ENCODE data around the gene GAST.
"Not testable (repeated sequence)": the region's sequence is repeated elsewhere in the genome, so short reads cannot be mapped to it uniquely, and the experiment has no call there.

The GAST gene

DNA sequence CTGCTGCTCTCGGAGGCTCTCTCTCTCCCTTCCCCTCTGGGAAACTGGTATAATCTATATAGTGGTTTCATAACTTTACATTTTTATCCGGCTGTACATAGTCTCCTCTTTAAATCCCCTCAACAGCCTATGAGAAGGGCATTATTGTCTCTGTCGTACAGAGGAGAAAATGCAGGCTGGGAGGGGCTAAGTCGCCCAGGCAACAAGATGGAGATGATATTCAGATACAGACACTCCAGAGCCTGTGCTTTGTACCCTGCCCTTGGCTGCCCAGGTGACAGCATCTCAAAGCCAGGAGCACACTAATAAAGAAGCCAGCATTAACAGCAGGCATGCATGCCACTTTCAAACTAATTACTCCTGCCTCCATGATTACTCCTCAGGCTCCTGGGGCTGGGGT lies 28.1 kb upstream of the GAST start:
- no peak for DNase-seq

DNA sequence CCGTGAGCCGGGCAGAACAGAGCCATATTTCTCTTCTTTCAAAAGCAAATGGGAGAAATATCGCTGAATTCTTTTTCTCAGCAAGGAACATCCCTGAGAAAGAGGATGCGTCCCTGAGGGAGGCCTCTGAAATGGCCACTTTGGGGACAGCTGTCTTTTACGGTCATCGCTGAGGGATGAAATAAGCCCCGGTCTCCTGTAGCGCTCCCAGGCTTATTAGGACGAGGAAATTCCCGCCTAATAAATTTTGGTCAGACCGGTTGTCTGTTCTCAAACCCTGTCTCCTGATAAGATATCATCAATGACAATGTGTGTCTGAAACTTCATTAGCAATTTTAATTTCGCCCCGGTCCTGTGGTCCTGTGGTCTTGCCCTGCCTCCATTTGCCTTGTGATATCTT lies 26.4 kb upstream of the GAST start:
- not testable (repeated sequence) for DNase-seq

GRCh38 chr17:41686281-41686680 lies 25.9 kb upstream of the GAST start:
- DNase-seq, result no peak

- DNase-seq, result peak; percentile 70
Observed at GRCh38 chr17:41687828-41688640, 24.1 kb upstream of the GAST start.

DNA sequence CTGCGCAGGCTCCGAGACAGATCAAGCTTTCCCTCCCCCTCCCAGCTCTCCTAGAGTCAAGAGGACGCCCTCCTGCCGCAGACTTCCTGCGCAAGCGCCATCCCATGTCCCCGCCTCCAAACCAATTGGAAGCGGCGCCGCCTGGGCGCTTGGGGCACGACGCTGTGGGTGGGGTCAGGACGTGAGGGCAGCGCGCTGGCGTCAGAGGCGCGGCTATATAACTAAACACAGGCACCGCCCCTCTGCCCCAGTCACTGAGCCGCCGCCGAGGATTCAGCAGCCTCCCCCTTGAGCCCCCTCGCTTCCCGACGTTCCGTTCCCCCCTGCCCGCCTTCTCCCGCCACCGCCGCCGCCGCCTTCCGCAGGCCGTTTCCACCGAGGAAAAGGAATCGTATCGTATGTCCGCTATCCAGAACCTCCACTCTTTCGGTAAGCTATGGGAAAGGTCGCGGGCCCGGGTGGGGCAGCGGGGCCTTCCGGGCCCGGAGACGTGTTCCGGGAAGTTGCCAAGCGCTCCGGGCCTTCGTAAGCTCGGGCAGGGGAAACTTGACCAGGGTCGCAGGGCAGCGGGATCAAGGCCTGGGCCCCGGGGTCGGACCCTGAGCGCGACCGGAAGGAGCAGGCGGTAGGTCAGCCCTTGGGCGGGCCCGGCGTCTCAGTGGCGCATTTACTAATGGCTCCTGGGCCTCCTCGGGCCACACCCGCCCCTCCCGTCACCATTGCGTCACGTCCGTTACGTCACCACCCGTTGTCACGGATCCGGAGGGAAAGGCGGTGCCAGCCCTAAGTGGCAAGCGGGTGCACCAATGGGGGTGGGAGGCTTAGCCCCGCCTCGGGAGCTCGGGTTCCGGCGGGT lies 23.3 kb upstream of the GAST start, which contains the start of gene EIF1:
Gene EIF1 (plus strand): TSS at position 245 of the 856 bp plus-strand sequence. CDS start 154 bp downstream, at position 399.
- peak; percentile 98 for DNase-seq

DNA sequence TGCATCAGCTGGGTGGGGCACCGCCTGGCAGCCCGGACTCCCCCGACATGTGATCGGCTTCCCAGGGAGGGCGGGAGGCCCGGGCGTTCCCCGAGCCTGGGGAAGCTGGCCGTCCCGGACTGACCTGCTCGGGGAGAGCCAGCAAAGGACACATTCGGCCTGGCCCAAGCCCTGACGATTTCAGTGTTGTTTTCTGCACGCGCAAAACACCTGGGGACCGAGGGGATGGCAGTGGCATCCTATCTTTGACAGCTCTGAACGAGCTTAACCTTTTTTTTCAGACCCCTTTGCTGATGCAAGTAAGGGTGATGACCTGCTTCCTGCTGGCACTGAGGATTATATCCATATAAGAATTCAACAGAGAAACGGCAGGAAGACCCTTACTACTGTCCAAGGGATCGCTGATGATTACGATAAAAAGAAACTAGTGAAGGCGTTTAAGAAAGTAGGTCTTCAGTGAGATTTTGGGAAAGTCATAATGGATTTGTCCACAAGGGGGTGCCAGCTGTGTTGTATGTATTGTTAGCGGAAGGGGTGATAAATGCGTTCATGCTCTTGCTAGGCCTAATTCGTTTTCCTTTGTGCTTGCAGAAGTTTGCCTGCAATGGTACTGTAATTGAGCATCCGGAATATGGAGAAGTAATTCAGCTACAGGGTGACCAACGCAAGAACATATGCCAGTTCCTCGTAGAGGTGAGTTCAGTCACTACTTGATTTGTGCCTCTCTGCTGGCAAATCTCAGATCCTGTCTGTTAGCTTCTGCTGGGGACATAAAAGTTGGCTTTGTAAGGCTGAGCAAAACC lies 22.4 kb upstream of the GAST start:
- no peak for DNase-seq

GRCh38 chr17:41690497-41690896 lies 21.6 kb upstream of the GAST start:
- no peak for DNase-seq

DNA sequence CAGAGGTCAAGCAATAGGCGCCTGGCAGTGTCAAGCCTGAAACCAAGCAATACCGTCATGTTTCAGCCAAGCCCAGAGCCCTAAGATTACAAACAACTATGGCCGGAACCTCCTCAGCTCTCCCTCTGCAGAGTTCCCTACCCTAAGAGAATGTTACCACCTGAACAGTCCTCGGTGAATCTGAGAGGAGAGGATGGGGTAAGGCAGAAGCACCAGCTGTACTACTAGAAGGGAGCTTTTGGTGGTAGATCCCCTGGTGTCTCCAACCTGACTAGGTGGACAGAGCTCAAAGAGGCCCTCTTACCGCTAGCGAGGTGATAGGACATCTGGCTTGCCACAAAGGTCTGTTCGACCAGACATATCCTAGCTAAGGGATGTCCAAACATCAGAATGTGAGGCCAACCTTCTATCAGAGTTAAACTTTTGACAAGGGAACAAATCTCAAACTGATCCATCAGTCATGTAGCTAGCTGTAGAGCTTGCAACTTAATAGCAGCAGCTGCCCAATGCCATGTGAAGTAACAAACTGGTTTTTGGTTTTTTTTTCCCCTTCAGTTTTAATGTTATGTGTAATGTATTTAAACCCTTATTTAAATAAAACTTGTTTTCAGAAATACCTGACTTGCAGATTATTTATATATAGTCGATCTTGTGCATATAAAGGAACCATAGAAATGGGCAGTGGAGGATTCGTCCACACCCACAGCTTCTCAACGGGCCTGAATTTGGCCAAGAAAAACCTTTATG lies 20.9 kb upstream of the GAST start:
- no peak for DNase-seq

- DNase-seq, result no peak
Observed at GRCh38 chr17:41692722-41693521, 19.2 kb upstream of the GAST start.

- DNase-seq, result no peak
Observed at GRCh38 chr17:41695134-41695661, 16.9 kb upstream of the GAST start.

DNA sequence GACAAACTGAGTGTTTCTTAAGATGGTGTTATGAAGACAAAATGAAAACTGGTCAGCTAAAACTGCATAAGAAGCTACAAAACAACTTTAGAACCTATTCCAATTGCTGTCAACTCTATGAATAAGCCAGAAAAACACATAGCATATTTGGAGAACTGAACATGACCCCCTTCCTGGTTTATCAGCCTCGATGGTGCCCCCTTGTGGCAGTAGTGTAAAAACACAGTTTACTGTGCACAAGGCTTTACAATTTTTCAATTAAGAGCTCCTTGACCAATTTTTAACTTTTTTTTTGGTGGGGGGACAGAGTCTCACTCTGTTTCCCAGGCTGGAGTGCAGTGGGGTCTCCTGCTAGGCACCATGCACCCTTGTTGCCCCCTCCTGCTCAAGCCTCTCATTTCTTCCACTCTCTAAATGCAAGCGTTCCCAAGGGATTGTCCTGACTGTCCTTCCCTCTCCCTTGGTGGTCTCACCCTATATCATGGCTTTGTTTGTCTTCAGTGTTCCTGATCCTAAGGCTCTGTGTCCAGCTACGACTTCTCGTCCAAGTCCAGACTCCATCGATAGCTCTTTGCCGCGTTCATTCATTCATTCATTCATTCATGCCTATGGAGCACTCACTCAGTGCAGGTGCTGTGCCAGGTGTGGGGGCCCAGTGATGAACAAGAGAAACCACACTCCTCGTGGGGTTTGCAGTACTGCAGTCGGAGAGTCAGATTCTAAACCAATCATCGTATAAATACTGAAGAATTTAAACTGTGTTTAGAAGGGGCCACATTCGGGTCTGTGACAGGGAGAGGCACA lies 16.0 kb upstream of the GAST start:
- DNase-seq, result peak; percentile 63

DNA sequence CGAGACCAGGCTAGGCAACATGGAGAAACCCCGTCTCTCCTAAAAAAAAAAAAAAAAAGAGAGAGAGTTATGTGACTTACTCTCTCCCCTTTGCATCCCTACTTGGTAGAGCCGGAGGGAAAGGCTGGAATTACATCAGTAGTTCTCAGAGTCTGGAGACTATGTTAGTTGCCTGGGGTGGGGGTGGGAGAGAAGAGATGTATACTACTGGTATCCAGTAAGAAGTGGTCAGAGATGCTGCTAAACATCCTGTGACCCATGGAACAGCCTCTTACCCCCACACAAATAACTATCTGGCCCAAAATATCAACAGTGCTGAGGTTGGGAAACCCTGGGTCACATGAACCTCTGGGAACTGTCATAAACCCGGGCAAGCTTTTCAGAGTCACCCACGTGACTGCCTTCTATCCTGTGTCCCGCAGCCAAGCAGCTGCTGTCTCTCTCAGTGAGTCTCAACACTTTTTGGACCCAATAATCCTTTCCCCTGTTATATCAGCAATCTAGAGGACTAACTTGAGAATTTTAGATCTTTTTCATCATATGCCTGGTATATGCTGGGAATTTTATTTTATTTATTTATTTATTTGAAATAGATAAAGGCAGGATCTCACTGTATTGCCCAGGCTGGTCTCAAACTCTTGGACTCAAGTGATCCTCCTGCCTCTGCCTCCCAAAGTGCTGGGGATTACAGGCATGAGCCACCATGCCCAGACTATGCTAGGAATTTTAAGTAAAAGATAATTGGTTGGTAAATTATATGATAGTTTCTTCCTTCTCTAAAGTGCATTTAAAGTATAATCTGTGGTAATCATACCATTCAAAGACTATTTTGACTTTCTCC lies 14.8 kb upstream of the GAST start:
- no peak for DNase-seq

GRCh38 chr17:41700843-41701242 lies 11.3 kb upstream of the GAST start:
- not testable (repeated sequence) for DNase-seq

DNA sequence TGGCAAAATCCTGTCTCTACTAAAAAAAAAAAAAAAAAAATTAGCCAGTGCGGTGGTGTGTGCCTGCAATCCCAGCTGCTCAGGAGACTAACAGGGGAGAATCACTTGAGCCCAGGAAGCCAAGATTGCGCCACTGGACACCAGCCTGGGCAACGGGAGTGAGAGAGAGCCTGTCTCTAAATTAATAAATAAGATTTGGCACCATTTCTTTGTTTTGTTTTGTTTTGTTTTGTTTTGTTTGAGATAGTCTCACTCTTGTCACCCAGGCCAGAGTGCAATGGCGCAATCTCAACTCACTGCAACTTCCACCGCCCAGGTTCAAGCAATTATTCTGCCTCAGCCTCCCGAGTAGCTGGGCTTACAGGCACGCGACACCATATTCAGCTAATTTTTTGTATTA lies 9.4 kb upstream of the GAST start:
- no peak for DNase-seq

DNA sequence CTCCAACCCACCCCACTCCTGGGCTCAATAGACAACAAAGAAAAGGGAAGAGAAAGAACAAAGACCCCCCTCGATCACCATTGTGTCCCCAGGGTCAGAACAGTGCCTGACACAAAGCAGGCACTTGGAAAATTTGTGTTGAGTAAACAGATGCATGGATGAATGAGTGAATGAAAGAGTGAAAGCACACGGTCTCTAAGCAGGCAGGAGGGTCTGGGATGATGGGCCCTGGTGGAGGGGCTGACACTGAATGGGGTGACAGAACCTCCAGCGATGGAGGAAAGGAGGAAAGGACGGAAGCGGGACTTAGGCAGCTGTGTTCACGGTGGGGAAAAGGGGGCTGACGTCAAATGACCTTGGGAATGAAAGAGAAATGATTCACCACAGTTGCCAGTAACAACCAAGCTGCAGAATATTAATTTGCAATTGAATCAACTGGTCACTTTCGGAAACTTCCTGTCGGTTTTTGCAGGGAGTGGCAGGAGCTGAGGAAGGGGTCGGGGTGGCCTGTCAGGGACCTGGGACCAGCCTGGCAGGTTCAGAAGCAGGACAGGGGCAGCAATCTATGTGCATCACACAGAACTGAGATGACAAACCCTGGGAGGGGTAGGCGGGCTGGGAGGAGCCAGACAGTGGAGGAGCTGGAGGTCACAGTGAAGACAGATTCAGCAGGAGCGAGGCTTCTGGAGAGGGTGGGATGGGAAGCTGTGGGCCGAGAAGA lies 6.7 kb upstream of the GAST start:
- no peak for DNase-seq

- no peak for DNase-seq
Observed at GRCh38 chr17:41707803-41708669, 4.1 kb upstream of the GAST start.

- DNase-seq, result peak; percentile 54
Observed at GRCh38 chr17:41710472-41711090, 1.6 kb upstream of the GAST start.
